ENCODE data around the gene EHD3.
A peak's percentile ranks its signal among the peaks of the same experiment; 100 is the strongest.

EHD3 gene

DNA sequence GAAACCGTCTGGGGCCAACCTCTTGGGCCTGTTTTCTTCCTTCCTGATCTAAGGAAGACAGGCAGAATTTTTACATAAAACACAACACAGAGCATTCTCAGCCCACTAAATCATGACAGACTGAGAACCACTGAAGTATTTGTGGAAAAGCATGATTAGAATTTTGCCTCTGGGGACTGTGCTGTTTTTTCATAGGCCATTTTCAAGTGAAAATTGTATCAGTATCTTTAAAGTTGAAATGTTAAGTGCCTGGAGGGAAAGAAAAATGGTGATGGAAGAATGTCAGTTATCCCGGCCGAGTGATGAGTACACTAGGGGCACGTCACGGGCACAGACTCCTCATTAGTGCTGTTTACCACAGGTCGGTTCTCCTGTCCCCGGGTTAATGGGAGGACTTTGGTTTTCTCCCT is 36.9 kb downstream of the EHD3 start:
- ChIA-PET POLR2A (no interaction called here), CTCF (no interaction called here)
- no peak for DNase-seq (ENCODE audit: extremely low spot score)
- no peak for TF ChIP-seq SP1 (IDR thresholded peaks at IDR 0.05)
- TF ChIP-seq L3MBTL2 (conservative IDR thresholded peaks at IDR 0.05), result no peak
- no peak for TF ChIP-seq ELF4 (IDR thresholded peaks at IDR 0.05)
- TF ChIP-seq NFRKB (IDR thresholded peaks at IDR 0.05), result no peak
- TF ChIP-seq ARNT (IDR thresholded peaks at IDR 0.05), result no peak
- no peak for TF ChIP-seq FOXA1 (IDR thresholded peaks at IDR 0.05)
- TF ChIP-seq TARDBP (IDR thresholded peaks at IDR 0.05), result no peak
- TF ChIP-seq HDGF (IDR thresholded peaks at IDR 0.05; ENCODE audit: borderline replicate concordance), result no peak
- no peak for TF ChIP-seq LEF1 (IDR thresholded peaks at IDR 0.05; ENCODE audit: borderline replicate concordance)
- TF ChIP-seq SUZ12 (IDR thresholded peaks at IDR 0.05), result no peak
- TF ChIP-seq BHLHE40 (IDR thresholded peaks at IDR 0.05; ENCODE audit: borderline replicate concordance), result no peak
- no peak for TF ChIP-seq ZNF384 (IDR thresholded peaks at IDR 0.05)
- TF ChIP-seq FOXK2 (IDR thresholded peaks at IDR 0.05), result no peak
- TF ChIP-seq FOXM1 (IDR thresholded peaks at IDR 0.05; ENCODE audit: borderline replicate concordance), result no peak
- no peak for TF ChIP-seq CTBP1 (IDR thresholded peaks at IDR 0.05; ENCODE audit: borderline replicate concordance)
- TF ChIP-seq PKNOX1 (IDR thresholded peaks at IDR 0.05), result no peak

DNA sequence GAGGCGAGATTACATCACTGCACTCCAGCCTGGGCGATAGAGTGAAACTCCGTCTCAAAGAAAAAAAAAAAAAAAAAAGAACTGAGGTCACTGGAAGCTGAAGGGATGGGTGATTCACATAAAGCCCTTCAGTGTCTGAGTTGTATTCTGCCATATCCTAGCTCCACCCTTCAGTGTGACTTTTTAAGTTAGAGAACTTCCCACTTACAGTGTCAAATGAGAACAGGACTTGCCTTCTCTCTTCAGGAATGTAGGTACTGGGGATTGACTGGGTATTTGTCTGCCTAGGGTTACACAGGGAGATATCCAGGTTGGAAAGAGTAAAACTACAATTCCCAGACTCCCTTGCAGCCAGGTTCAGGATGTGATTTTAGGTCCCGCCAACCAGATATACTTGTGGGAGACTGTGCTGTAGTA is 37.9 kb downstream of the EHD3 start:
- CTCF ChIA-PET, result no interaction called here
- TF ChIP-seq ZNF384 (IDR thresholded peaks at IDR 0.05), result peak; percentile 12; the same call in 1 of the 2 replicates
- TF ChIP-seq ELF4 (IDR thresholded peaks at IDR 0.05), result no peak
- no peak for DNase-seq (ENCODE audit: extremely low spot score)
- POLR2A ChIA-PET, result no interaction called here

GRCh38 chr2:31274401-31275075 is 40.6 kb downstream of the EHD3 start:
- CTCF ChIA-PET, result no interaction called here
- DNase-seq (ENCODE audit: extremely low spot score), result no peak
- POLR2A ChIA-PET, result no interaction called here

DNA sequence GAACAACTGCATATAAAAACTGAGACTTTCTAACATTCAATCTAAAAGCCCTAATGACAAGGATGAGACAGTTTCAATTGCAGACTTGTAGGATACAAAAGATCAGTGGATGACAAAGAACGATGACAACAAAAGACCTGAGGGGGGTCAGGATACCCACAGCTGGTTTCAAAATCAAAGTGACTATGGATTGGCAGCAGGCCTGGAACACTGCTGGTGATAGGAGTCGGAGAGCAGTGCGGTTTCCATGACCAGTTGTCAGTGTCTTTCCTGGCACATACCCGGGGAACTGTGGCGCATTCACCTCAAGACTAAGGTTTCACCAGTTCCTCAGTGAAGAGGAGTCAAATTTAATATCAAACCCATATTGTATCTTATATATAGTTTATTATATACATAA is 42.0 kb downstream of the EHD3 start:
- ChIA-PET POLR2A (no interaction called here), CTCF (no interaction called here)
- no peak for DNase-seq (ENCODE audit: extremely low spot score)
- no peak for TF ChIP-seq ARNT (IDR thresholded peaks at IDR 0.05)
- TF ChIP-seq BHLHE40 (IDR thresholded peaks at IDR 0.05; ENCODE audit: borderline replicate concordance), result no peak
- TF ChIP-seq HDGF (IDR thresholded peaks at IDR 0.05; ENCODE audit: borderline replicate concordance), result no peak
- no peak for TF ChIP-seq ELF4 (IDR thresholded peaks at IDR 0.05)
- TF ChIP-seq ZNF384 (IDR thresholded peaks at IDR 0.05), result no peak
- TF ChIP-seq NFRKB (IDR thresholded peaks at IDR 0.05), result no peak
- TF ChIP-seq TARDBP (IDR thresholded peaks at IDR 0.05), result no peak
- no peak for TF ChIP-seq FOXA1 (IDR thresholded peaks at IDR 0.05)
- TF ChIP-seq SUZ12 (IDR thresholded peaks at IDR 0.05), result no peak
- no peak for TF ChIP-seq FOXM1 (IDR thresholded peaks at IDR 0.05; ENCODE audit: borderline replicate concordance)
- TF ChIP-seq SP1 (IDR thresholded peaks at IDR 0.05), result no peak
- no peak for TF ChIP-seq PKNOX1 (IDR thresholded peaks at IDR 0.05)
- TF ChIP-seq L3MBTL2 (conservative IDR thresholded peaks at IDR 0.05), result no peak
- no peak for TF ChIP-seq CTBP1 (IDR thresholded peaks at IDR 0.05; ENCODE audit: borderline replicate concordance)
- TF ChIP-seq FOXK2 (IDR thresholded peaks at IDR 0.05), result no peak
- no peak for TF ChIP-seq LEF1 (IDR thresholded peaks at IDR 0.05; ENCODE audit: borderline replicate concordance)

More at GRCh38 chr2:31274401-31275075, 40.6 kb downstream of the EHD3 start:
- TF ChIP-seq ZNF384 (IDR thresholded peaks at IDR 0.05) (no peak), PKNOX1 (IDR thresholded peaks at IDR 0.05) (no peak), ARNT (IDR thresholded peaks at IDR 0.05) (no peak), FOXK2 (IDR thresholded peaks at IDR 0.05) (no peak), ELF4 (IDR thresholded peaks at IDR 0.05) (no peak), L3MBTL2 (conservative IDR thresholded peaks at IDR 0.05) (no peak), CTBP1 (IDR thresholded peaks at IDR 0.05; ENCODE audit: borderline replicate concordance) (no peak), FOXA1 (IDR thresholded peaks at IDR 0.05) (no peak), SUZ12 (IDR thresholded peaks at IDR 0.05) (no peak), TARDBP (IDR thresholded peaks at IDR 0.05) (no peak), SP1 (IDR thresholded peaks at IDR 0.05) (no peak), BHLHE40 (IDR thresholded peaks at IDR 0.05; ENCODE audit: borderline replicate concordance) (no peak), HDGF (IDR thresholded peaks at IDR 0.05; ENCODE audit: borderline replicate concordance) (no peak), FOXM1 (IDR thresholded peaks at IDR 0.05; ENCODE audit: borderline replicate concordance) (no peak), NFRKB (IDR thresholded peaks at IDR 0.05) (no peak), LEF1 (IDR thresholded peaks at IDR 0.05; ENCODE audit: borderline replicate concordance) (no peak)

GRCh38 chr2:31277621-31278020 is 43.7 kb downstream of the EHD3 start:
- no peak for DNase-seq (ENCODE audit: extremely low spot score)
- CTCF ChIA-PET, result no interaction called here
- POLR2A ChIA-PET, result no interaction called here
- no peak for TF ChIP-seq SUZ12 (IDR thresholded peaks at IDR 0.05)
- TF ChIP-seq BHLHE40 (IDR thresholded peaks at IDR 0.05; ENCODE audit: borderline replicate concordance), result no peak
- no peak for TF ChIP-seq LEF1 (IDR thresholded peaks at IDR 0.05; ENCODE audit: borderline replicate concordance)
- no peak for TF ChIP-seq PKNOX1 (IDR thresholded peaks at IDR 0.05)
- TF ChIP-seq SP1 (IDR thresholded peaks at IDR 0.05), result no peak
- TF ChIP-seq CTBP1 (IDR thresholded peaks at IDR 0.05; ENCODE audit: borderline replicate concordance), result no peak
- no peak for TF ChIP-seq L3MBTL2 (conservative IDR thresholded peaks at IDR 0.05)

Data from HEK293T (cell line).